Amygdala (tissue), 56 donors: ENCODE results near the gene PELI3.

Source experiments
- DNase-seq, 56 donors: peaks; one replicate each; lab custom pipeline; 2025; lab: John Stamatoyannopoulos, UW

Gene PELI3

GRCh38 chr11:66473608-66474515, 7.2 kb downstream of the PELI3 start:
- no peak for DNase-seq

- DNase-seq = no peak
These were observed 8.9 kb downstream of the PELI3 start for GRCh38 chr11:66475349-66476172.

DNA sequence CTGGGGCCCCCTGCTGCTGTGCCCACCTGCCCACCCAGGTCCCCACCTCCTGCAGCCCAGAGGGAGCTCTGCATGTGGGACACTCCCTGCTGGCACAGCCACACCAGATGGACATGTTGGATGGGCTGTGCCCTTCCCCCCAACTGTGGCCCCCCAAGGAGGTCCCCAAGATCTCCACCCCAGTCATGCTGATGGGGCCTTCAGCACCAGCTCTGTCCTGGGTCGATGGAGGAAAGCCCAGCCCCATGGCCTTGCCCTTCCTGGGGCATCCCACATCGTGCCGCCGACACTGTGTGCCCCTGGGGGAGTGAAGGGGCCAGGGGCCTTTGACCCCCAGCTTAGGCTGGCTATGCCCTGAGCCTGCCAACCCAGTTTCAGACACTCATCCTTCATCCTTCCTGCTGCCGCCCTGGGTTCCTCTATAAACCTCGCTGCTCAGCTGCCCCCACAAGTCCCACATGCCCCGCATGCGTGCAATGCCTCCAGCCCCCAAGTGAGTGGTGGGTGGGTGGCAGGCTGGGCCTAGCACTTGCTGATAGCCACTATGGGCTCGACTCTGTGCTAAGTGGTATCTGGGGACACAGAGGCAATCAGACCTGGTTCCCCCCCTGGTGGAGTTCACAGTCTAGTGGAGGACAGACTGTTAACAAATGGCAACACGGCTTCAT, 9.6 kb downstream of the PELI3 start:
- DNase-seq = no peak

GRCh38 chr11:66476841-66477251, 10.1 kb downstream of the PELI3 start:
- DNase-seq = no peak

- no peak for DNase-seq
These were observed 10.8 kb downstream of the PELI3 start for GRCh38 chr11:66477263-66478201.

- DNase-seq = peak in 1 of 56 donors; percentile 20
These were observed 12.2 kb downstream of the PELI3 start for GRCh38 chr11:66478729-66479393.

GRCh38 chr11:66479394-66480116, 12.8 kb downstream of the PELI3 start:
- DNase-seq = peak in 7 of 56 donors; percentile 25 to 77 (median 54)

- peak; percentile 59 to 98 (median 92) for DNase-seq
These were observed 13.6 kb downstream of the PELI3 start, which contains the start of gene DPP3 for GRCh38 chr11:66480117-66480938. Gene DPP3 (plus strand): TSS chr11:66480434. CDS start chr11:66482201, 1,767 bp downstream.

GRCh38 chr11:66484806-66485380, 18.2 kb downstream of the PELI3 start:
- DNase-seq = no peak

- no peak for DNase-seq
These were observed 22.3 kb downstream of the PELI3 start for GRCh38 chr11:66488957-66489356.

DNA sequence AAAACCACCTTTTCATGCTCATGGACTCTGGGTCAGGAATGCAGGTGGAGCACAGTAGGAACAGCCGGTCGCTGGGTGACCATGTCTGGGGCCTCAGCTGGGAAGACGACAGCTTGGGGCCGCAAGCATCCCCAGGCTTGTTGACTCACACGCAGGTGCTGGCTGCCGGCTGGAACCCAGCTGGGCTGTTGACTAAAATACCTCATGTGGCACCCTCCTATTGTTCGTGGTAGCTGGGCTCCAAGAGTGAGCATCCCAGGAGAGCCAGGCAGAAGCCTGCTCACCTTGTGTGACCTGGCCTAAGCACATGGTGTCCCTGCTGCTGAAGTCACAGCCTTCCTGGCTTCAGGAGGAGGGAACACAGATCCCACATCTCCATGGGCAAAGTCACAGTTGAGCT, 22.9 kb downstream of the PELI3 start:
- no peak for DNase-seq

GRCh38 chr11:66491315-66491935, 24.7 kb downstream of the PELI3 start:
- no peak for DNase-seq

DNA sequence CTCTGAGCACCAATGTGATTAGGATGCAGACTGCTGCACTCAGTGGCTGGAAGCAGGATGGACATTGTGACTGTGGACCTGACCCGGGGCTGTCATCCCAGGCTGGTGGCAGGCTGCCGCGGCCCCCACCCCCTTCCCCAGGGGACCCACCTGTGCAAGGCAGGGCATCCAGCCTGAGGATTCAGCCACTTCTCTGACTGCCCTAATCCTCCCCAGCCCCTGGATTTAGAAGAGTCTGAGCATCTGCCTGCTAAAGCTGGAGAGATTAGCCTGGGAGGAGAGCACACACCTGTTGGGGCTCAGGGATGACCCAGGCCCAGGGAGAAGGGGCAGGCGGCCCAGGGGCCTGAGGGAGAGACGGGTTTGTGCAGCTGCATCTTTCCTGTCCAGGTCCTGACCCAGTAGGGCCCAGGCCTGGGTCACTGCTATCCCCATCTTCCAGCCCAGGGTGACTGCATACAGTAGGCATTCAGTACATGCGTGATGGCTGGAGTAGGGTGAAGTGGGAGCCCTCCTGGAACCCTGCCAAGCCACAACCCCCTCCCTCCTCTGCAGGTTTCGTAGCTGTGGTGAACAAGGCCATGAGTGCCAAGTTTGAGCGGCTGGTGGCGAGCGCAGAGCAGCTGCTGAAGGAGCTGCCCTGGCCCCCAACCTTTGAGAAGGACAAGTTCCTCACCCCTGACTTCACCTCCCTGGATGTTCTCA, 25.6 kb downstream of the PELI3 start:
- no peak for DNase-seq

DNA sequence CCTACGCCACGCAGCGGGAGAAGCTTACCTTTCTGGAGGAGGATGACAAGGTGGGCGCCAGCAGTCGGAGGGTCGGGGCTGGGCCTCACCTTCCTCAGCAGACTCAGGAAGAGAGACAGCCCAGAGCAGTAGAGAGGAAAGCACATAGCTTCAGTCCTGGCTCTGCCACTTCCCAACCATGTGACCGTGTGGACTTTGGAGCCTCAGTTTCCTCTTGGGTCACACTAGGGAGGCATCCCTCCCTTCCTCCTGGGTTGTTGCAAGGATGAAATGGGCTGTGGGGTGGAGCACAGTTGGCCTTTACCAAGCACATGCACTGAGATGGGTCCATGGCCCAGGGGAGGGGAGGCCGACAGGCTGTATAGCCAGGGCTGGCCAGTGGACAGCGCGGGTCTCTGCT, 26.4 kb downstream of the PELI3 start:
- DNase-seq = no peak

DNA sequence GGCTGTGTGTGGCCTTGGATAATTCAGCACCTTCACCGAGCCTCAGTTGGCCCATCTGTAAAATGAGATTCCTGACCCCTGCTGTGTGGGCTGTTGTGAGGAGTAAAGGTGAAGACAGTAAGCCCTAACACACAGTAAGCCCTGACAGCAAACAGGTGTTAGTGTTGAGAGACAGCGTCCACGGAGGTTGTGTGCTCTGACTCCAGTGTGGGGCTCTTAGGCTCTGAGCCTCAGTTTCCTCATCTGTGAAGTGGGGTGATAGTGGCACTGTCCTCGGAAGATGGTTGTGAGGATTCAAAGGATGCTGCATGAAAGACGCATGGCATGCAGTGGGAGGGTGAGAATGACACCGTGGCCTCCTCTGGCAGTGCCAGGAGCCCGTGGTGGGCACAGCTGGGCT, 27.8 kb downstream of the PELI3 start:
- DNase-seq = no peak

DNA sequence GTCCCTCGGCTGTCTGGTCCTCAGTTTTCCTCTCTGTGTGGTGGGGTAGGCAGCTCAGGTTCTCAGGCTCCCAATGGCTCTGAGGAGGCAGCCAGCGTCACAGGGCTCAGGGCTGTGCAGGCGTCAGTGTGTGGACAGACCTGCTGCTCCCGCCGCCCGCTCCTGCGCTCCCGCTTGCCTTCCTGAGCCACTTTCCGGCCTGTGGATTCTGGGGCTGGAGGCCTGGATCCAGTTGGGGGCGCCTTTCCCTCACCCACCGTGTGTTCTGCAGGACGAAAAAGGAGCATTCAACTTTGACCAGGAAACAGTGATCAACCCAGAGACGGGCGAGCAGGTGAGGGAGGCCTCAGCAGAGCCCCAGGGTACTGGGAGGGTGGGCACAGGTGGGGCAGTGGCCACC, 28.2 kb downstream of the PELI3 start:
- DNase-seq = no peak
